ENCODE data around the gene GNPTG. TPM values are rescaled to one million over a fixed set of nuclear protein-coding genes. Genes with fewer than 3 reads are reported as not detected.

GNPTG gene
- total RNA-seq, 1 donor from 2014 or later: 101 TPM

- DNase-seq (ENCODE audit: low read depth): no peak
These were observed 17.7 kb upstream of the GNPTG start for GRCh38 chr16:1333854-1334700.

GRCh38 chr16:1334739-1335138 lies 17.0 kb upstream of the GNPTG start:
- DNase-seq (ENCODE audit: low read depth): no peak

- no peak for DNase-seq (ENCODE audit: low read depth)
These were observed 16.3 kb upstream of the GNPTG start for GRCh38 chr16:1335211-1335971.

- DNase-seq (ENCODE audit: low read depth): no peak
These were observed 15.7 kb upstream of the GNPTG start for GRCh38 chr16:1335996-1336395.

GRCh38 chr16:1336619-1337018 lies 15.1 kb upstream of the GNPTG start:
- no peak for DNase-seq (ENCODE audit: low read depth)

GRCh38 chr16:1337486-1337885 lies 14.2 kb upstream of the GNPTG start:
- no peak for DNase-seq (ENCODE audit: low read depth)

GRCh38 chr16:1338119-1338730 lies 13.5 kb upstream of the GNPTG start:
- DNase-seq (ENCODE audit: low read depth): no peak

- DNase-seq (ENCODE audit: low read depth): no peak
These were observed 12.7 kb upstream of the GNPTG start for GRCh38 chr16:1338855-1339675.

GRCh38 chr16:1340730-1341494 lies 10.8 kb upstream of the GNPTG start:
- no peak for DNase-seq (ENCODE audit: low read depth)

- DNase-seq (ENCODE audit: low read depth): no peak
These were observed 10.0 kb upstream of the GNPTG start for GRCh38 chr16:1341495-1342420.

- DNase-seq (ENCODE audit: low read depth): peak; percentile 93
These were observed 9.0 kb upstream of the GNPTG start for GRCh38 chr16:1342526-1343427.

- DNase-seq (ENCODE audit: low read depth): no peak
These were observed 8.1 kb upstream of the GNPTG start for GRCh38 chr16:1343428-1344242.

GRCh38 chr16:1344499-1344898 lies 7.2 kb upstream of the GNPTG start:
- DNase-seq (ENCODE audit: low read depth): no peak

- DNase-seq (ENCODE audit: low read depth): no peak
These were observed 6.6 kb upstream of the GNPTG start for GRCh38 chr16:1345087-1345486.

GRCh38 chr16:1345651-1346421 lies 5.9 kb upstream of the GNPTG start:
- DNase-seq (ENCODE audit: low read depth): no peak

- DNase-seq (ENCODE audit: low read depth): no peak
These were observed 5.1 kb upstream of the GNPTG start for GRCh38 chr16:1346422-1347285.
